ENCODE data around the gene DIS3L2.

DNA sequence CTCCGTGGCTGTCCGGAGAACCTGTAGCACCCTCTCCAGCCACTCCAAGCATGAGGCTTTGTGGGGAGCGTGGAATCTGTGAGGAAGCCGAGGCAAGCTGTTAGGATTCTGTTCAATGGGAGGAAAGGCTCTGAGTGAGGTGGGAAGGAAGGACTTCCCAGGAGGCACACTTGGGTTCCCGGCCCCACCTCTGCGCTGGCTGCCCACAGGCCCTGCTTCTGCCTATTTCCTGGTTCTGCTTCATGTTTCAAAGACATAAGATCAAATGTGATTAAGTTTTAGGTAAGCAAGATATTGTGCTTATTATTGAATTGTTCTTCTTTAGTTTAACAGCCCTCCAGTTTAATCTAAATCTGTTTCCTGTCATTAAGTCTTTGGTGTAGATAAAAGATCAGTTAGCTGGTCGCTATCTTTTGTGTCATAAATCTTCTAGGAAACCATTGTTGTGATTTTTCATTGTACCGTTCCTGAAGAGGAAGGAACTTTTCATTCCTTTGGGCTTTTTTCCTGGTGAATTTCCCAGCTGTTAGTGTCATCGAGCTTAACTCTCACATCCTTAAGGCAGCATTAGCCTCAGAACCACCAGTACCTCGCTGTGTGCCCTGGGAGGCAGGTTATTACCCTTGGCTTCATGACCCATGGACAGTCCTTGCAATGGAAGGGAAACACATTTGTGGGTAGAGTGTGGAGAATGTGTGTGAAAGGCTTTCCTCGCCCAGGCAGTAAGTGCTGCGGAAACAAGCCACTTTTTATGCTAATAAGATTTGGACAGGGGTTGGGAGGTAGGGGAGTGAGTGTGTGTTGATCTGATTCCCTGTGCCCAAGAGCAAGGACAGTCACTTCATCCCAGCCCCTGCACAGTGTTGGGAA, 355.2 kb downstream of the DIS3L2 start:
- TF ChIP-seq CTCF (IDR thresholded peaks at IDR 0.05 in 8 of 11, conservative IDR thresholded peaks at IDR 0.05 in 3 of 11) (no peak), POLR2A (IDR thresholded peaks at IDR 0.05) (no peak), POLR2AphosphoS5 (IDR thresholded peaks at IDR 0.05) (peak in 2 of 3 donors; percentile 34 to 45)
